Astrocyte of the cerebellum (primary cell): Measurements from ENCODE around the gene SEC22A.

ENCODE experiments used
- DNase-seq: peaks from one replicate; pipeline ENCODE4 v3.0.0-alpha.2; 2011; ENCODE audit warnings: low read depth
- H3K4me3 ChIP-seq: 2 replicates; pipeline ENCODE4 v1.5.1; 2011; ENCODE audit warnings: mild to moderate bottlenecking, low read depth, low read length, moderate library complexity
- in situ Hi-C: cut with HindIII; loops from 2 replicates; pipeline ENCODE4 v1.10.0; 2017; ENCODE audit warnings: low sequenced_read_pairs
- TF ChIP-seq, protein P1 (sequence below): IDR thresholded peaks from 2 replicates; pipeline ENCODE4 v1.5.1; 2012; ENCODE audit warnings: low read length, low read depth, moderate library complexity, mild to moderate bottlenecking; ENCODE audit errors: missing control alignments

Gene SEC22A

DNA sequence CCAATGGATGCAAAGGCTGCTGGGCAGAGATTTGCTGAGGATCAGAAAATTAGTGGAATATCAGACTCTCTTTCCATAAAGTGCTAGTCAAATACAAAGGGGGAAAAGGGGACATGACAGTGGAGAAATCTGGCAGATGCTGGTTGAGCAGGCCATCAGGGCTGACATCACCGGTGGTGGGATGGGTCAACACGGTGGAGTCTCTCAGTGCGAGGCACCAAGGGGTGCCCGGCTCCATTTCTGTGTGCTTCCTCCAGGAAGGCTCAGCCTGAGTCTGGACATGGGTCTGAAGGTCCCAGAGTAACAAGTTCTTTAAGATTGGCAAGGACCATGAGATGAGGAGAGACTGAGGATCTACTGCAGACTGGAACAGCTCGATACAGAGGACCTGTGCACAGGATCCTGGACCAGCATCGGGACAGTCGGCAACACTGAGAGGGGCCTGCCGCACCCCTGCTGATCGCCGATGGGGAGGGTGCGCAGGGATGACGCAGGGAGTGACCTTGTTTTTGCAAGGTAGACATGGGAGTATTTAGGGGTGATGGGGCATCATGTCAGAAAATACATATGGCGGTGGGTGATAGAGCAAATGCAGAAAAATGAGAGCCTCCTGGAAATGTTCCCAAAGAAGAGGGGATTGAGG lies 92.7 kb downstream of the SEC22A start:
- in situ Hi-C loops = no loop called here
- DNase-seq = no peak
- TF ChIP-seq, protein P1, sequence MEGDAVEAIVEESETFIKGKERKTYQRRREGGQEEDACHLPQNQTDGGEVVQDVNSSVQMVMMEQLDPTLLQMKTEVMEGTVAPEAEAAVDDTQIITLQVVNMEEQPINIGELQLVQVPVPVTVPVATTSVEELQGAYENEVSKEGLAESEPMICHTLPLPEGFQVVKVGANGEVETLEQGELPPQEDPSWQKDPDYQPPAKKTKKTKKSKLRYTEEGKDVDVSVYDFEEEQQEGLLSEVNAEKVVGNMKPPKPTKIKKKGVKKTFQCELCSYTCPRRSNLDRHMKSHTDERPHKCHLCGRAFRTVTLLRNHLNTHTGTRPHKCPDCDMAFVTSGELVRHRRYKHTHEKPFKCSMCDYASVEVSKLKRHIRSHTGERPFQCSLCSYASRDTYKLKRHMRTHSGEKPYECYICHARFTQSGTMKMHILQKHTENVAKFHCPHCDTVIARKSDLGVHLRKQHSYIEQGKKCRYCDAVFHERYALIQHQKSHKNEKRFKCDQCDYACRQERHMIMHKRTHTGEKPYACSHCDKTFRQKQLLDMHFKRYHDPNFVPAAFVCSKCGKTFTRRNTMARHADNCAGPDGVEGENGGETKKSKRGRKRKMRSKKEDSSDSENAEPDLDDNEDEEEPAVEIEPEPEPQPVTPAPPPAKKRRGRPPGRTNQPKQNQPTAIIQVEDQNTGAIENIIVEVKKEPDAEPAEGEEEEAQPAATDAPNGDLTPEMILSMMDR = no peak
- H3K4me3 ChIP-seq = no peak overlapping the region

DNA sequence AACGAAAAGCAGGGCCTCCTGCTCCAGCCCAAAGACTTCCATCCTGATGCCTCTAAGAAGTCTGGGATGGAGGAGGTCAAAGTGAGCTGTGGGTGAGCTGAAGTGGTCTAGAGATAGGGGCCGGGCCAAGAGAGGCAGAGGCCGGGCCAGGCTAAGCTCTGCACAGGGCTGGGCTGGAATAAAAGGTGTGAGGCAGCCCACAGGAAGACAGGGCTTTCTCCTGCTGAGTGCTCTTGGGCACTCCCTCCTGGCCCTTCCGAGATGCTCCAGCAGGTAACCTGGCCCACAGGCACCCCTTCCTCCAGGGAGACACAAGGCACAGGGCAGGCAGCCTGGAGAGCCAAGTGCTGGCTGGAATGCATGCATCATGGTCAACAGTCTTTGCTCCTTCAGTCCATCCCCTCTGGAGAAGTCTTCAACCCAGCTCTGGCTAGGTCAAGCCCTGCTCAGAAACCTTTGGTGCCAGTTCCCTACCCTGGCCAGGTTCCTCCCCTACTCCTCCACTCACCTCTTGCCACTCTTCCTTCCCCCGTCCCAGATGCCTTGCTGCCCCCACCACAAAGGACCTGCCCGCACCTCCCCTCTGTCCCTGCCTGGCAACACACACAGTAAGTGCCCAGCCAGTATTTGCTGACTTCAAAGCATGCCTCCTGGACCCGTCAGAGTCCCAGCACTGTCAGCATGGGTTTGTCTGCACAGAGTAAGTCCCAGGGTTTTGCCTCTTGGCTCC lies 93.6 kb downstream of the SEC22A start:
- TF ChIP-seq, protein P1 = no peak
- DNase-seq = no peak
- in situ Hi-C loops = no loop called here
- H3K4me3 ChIP-seq = no peak overlapping the region

DNA sequence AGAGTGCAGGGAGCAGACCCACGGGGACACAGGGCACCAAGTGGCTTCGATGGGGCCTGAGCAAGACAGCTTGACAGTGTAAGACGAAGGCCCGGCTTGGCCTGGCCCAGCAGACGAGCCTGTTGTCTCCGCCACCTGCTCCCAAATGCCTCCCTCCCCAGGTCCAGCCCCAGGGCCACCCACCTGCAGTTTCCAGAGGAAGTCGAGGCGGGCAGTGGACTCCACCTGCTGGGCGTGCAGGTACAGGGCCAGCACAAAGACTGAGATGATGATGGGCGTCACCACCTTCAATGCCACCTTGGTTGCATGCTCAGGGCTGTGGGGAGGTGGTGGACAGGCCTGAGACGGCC lies 94.1 kb downstream of the SEC22A start:
- in situ Hi-C loops = no loop called here
- DNase-seq = no peak
- H3K4me3 ChIP-seq = no peak overlapping the region
- TF ChIP-seq, protein P1 = no peak

DNA sequence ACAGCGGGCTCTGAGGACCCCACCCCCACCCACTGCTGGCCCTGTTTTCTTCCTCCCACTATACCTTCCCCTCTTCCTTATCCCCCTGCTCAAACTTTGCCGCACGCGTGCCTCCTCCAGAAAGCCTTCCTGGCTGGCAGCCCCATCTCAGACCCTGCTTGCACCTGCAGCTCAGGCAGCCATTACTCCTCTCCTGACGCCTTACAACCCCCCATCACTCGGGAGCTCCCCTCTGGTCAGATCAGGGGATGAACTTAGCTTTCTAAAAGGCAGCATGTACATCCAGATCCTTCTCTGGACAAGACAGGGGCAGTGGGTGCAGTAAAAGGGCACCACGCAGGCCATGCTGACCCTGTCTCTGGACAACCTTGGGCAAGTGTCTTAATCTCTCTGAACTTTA lies 94.5 kb downstream of the SEC22A start:
- in situ Hi-C loops = no loop called here
- DNase-seq = no peak
- H3K4me3 ChIP-seq = no peak overlapping the region
- TF ChIP-seq, protein P1 = no peak

DNA sequence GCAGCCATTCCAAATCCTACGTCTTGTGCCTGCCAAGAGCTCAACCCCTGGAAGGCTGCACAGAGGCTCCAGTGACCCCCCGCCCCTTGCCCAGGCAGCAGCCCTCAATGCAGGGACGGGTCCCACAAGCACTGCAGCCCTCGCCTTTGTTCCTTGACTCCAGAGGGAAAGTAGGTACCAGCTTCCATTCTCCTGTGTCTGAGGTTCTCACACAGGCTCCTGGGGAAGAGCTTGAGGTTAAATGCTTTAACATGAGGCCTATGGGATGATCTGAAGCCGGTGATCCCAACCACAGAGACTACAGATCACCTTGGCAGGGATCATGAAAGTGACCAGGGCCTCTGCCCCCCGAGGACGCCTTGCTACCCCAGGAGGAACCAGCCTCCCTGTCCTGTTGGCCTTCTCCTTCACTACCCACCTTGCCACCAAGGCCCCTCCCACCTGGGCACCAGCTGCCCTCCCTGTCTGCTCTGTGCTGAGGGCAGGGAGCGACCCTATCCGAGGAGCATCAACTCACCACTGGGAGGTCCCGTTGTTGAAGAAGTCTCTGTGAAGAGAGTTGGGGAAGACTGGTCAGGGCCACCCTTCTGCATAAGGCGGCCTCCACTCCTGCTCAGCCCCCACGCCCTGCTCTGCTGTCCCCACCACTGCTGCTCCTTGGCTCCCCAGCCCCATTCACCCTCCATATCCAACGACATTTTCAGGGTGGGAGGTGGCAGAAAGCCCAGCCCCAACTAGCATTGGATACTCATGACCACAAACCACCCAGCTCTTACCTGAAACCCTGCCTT lies 95.3 kb downstream of the SEC22A start:
- DNase-seq = no peak
- no peak overlapping the region for H3K4me3 ChIP-seq
- TF ChIP-seq, protein P1 = no peak
- in situ Hi-C loops = no loop called here

DNA sequence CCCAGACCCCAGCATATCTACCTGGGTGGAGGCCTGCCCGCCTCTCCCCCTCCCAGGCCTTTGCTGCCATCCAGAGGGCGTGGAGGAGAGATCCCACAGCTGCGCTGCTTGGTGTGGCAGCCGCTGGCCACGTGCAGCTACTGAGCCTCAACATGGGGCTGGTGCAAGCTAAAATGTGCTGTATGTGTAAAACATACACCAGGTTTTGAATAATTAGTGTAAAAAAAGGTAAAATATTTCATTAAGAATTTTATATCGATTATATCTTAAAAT lies 95.8 kb downstream of the SEC22A start:
- TF ChIP-seq, protein P1 = no peak
- in situ Hi-C loops = no loop called here

More for the DNA sequence above, 95.8 kb downstream of the SEC22A start:
- no peak overlapping the region for H3K4me3 ChIP-seq
- no peak for DNase-seq
